Measurements from ENCODE around the gene NUDT2.
"Not testable (repeated sequence)": the region's sequence is repeated elsewhere in the genome, so short reads cannot be mapped to it uniquely, and the experiment has no call there.

NUDT2 gene

GRCh38 chr9:34328987-34329832, at the start of gene NUDT2, which contains the start of gene KIF24:
Gene NUDT2 (plus strand): TSS chr9:34329569. CDS start chr9:34339040, 9,471 bp downstream.
Gene KIF24 (minus strand): TSS chr9:34329268. CDS start chr9:34311346, 17,922 bp downstream.
- DNase-seq (ENCODE audit: low read depth): peak; percentile 100

GRCh38 chr9:34282096-34282495, 47.3 kb upstream of the NUDT2 start:
- DNase-seq (ENCODE audit: low read depth): no peak

DNA sequence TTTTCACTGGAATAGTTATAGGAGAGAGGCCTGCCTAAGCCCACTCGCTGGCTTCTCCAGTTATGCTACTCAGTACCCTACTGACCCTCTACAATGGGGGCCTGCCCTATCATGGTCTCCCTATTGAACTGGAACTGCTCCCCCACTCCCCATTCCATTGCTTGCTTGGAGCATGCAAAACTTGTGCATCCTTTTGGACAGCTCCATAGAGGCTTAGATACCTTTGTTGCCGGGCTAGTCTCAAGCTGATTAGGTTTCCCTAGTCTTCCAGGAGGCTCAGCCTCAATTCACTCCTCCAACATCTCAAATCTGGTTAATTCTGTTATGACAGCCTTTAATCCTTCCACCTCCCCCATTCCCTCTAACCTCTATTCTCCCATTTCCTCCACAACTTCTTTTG, 40.2 kb upstream of the NUDT2 start:
- DNase-seq (ENCODE audit: low read depth): no peak

DNA sequence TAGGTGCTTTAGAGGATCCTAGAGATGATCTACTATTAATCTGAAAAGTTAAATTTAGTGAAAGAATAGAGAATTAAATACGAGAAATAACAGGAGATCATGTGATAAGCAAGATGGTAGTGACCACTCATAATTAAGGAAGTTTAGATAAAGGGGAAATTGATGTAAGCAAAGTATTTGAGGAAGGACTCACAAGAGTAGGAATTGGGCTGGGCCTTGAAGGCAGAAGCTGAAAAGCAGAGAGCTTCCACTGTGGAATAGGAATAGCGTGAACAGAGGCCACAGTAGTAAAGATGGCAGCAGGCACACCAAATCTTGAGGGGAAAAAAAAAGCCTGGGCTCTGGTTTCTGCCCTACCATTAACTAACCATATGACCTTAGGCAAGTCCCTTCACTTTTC, 38.3 kb upstream of the NUDT2 start:
- no peak for DNase-seq (ENCODE audit: low read depth)

DNA sequence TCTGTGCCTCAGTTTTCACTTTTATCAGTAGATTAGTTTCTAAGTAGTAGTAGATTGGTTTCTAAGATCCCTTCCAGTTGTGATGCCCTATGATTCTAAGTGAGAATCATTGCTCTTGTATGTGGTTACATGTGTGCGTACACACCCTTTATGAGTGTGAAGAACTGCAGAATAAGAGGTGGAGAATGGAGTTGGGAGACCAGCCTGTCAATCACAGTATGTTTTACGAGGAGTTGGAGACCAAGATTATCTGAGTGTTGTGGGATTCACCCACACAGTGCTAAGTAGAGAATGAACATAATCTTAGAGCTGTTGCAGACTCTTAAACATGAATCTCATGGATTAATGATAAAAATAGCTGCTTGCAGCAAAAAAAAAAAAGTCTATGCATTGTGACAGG, 37.9 kb upstream of the NUDT2 start:
- DNase-seq (ENCODE audit: low read depth): no peak

GRCh38 chr9:34292552-34292951, 36.8 kb upstream of the NUDT2 start:
- DNase-seq (ENCODE audit: low read depth): no peak

DNA sequence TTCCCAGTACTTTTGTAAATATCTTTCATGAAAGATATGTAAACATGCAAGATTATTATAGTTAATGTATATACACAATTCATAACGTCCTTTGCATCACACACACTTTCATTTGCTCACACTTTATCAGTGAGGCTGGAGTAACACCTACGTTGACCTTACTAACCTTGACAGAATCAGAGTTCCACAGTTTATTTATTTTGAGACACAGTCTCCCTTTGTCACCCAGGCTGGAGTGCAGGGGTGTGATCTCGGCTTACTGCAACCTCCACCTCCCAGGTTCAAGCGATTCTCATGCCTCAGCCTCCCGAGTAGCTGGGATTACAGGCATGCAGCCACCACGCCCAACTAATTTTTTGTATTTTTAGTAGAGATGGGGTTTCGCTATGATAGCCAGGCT, 28.3 kb upstream of the NUDT2 start:
- not testable (repeated sequence) for DNase-seq (ENCODE audit: low read depth)

- not testable (repeated sequence) for DNase-seq (ENCODE audit: low read depth)
Measured at GRCh38 chr9:34308316-34308715, 21.1 kb upstream of the NUDT2 start.

DNA sequence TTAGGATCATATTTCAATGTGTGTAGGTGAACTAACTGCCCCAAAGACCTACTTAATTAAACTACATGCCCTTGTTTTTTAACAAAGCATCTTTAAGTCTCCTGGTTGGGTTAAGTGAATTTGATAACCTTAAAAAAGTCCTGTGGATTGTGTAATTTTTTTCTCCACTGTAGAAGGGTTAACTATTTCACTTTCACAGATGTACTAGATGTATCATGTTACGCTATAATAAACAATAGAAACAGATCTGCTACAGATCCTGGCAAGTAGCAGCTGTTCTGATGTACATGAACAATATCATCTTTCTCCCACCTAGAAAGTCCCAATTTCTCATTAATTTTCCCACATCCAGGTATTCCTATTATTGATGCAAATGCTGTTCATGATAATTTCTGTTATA, 19.2 kb upstream of the NUDT2 start:
- DNase-seq (ENCODE audit: low read depth): no peak

DNA sequence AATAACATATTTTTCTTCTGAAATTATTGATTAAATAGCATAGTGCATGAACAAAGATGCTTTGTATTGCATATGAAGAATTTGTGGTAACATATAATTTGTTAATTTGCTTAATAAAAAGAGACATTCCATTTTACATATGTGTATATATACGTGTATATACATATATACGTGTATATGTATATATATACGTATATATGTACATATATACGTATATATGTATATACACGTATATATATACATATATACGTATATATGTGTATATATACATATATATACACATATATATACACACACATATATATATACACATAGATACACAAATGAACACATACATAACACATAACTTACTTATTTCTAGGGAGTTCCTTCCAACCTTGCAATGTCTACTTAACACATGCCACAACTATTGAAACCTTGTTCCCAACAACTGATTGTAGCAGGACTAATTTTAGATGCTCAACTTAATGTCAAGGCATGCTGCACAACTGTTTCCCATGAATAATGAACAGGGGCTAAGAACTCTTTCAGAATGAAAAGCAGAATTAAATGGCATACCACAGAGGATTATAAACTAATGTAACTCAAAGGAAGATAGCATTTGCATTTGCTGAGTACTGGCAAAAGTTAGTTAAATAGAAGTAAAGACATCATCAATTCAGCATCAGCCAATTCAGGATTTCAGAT, 17.7 kb upstream of the NUDT2 start:
- no peak for DNase-seq (ENCODE audit: low read depth)

DNA sequence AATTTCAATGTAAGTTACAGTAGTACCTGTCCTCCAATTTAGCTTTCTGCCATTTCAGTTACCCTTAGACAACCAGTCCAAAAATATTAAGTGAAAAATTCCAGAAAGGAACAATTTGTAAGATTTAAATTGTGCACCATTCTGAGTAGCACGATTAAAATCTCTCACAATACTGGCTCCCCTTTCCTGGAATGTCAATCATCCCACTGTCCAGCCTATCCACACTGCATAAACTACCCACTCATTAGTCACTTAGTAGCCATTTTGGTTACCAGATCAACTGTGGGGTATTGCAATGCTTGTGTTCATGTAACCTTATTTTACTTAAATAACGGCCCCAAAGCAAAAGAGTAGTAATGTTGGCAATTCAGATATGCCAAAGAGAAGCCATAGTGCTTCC, 11.9 kb upstream of the NUDT2 start:
- no peak for DNase-seq (ENCODE audit: low read depth)

DNA sequence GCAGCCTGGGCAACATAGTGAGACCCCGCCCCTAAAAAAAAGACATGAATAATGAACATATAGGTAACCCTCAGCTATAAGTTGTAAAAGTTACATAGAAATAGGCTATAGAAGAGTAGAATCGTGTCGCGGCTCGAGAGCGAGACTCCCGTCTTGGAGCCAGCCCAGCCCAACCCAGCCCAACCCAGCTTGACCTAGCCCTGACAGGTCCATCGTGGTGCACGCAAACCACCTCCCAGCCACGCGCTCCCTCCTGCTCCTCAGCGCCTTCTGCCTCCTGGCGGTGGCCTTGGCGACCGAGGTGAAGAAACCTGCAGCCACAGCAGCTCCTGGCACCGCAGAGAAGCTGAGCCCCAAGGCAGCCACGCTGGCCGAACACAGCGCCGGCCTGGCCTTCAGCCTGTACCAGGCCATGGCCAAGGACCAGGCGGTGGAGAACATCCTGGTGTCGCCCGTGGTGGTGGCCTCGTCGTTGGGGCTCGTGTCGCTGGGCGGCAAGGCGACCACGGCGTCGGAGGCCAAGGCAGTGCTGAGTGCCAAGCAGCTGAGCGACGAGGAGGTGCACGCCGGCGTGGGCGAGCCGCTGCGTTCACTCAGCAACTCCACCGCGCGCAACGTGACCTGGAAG, 11.1 kb upstream of the NUDT2 start:
- no peak for DNase-seq (ENCODE audit: low read depth)

GRCh38 chr9:34321451-34321850, 7.9 kb upstream of the NUDT2 start:
- no peak for DNase-seq (ENCODE audit: low read depth)

DNA sequence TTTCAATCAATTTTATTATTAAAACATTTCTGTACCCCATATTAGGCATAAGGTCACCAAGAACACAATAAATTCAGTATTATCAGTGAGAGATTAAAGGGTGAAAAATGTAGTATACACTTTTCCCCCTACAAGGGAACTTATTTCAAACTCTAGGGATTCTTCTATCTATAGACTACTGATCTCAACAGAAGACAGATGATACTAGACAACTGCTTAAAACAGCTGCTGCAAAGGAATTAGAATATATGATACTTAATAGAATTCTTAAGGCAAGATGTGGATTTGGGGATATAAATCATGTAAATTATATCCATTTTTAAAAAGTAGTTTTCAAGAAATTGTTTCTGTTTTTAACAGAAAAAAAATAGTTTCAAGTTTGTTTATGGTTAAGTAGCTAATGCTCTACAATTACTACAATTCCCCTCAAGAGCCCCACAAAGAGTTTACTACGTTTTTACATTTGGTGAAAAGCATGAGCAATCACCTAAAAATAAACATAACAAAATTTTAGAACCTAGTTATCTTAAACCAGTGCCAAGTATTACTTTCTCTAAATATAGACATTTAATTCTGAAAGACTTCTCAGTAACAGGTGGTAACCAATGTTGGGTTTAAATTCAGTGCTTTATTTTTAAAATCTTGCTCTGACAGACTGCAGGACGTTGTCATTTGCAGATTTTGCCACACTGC, 6.3 kb upstream of the NUDT2 start:
- no peak for DNase-seq (ENCODE audit: low read depth)

DNA sequence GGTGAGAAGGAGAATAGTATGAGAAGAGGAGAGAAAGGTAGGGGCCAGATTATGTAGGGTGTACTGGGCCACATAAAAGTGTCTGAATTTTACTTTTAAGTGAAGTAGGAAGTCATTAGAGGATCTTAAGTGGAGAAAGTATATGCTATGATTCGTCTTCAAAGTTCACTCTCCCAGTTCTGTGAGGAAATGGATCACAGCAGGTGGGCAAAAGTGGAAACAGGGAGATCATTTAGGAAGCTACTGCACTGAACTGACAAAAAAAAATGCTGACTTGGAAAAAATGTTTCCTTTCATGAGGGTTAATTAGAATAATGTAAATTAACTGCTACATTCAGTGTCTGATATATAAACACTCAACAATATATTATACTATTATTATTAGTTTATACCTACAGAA, 2.7 kb upstream of the NUDT2 start:
- DNase-seq (ENCODE audit: low read depth): no peak

GRCh38 chr9:34328500-34328986, 826 bp upstream of the NUDT2 start:
- no peak for DNase-seq (ENCODE audit: low read depth)

GRCh38 chr9:34331196-34331595, 1.8 kb downstream of the NUDT2 start:
- DNase-seq (ENCODE audit: low read depth): no peak

- DNase-seq (ENCODE audit: low read depth): no peak
Measured at GRCh38 chr9:34332076-34332964, 3.0 kb downstream of the NUDT2 start.

DNA sequence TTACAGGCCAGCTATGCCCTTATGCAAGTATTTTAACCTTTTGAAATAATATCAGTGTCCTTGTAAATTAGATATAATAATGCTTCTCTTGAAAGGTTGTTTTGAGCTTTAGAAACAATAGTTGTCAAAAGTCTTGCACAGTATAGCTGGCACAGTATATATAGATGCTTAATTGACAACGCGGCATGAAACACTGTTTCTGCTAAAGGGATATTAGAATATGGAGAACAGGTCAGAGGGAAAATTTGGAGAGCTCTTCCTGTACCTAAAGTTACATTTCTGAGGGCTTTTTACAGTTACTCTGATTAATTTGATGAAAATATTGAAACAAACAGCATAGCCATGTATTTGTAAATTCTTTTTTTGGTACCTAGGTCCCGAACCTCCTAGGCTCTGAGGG, 4.5 kb downstream of the NUDT2 start:
- DNase-seq (ENCODE audit: low read depth): no peak

- no peak for DNase-seq (ENCODE audit: low read depth)
Measured at GRCh38 chr9:34334337-34334824, 5.0 kb downstream of the NUDT2 start.

DNA sequence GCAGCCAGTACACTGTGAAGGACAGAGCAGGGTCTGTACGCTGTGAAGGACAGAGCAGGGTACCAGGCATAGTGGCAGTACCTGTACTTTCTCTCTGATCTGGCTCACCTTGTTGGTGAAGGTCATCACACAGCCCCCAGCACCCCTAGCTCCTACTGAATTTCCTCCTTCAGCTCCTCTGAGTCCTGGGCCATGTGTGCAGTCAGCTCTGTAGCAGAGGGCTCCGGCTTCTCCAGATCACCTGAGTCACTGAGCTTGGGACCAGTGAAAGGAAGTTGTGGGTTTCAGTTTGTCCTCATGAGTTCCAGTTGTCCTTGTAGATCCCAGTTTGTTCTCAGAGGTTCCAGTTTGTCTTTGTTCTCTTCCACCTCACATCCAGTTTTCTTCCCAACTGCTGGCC, 5.5 kb downstream of the NUDT2 start:
- no peak for DNase-seq (ENCODE audit: low read depth)

All from non-pigmented ciliary epithelial cell (primary cell).